Fibroblast of lung (primary cell): ENCODE results near the gene CYB5A.

ENCODE experiments used
- CTCF ChIP-seq, 2 donors: IDR thresholded peaks in 1 of 2; conservative IDR thresholded peaks in 1 of 2; 1 replicate in 1 of 2; 2 replicates in 1 of 2; pipeline ENCODE4 v1.5.1; 2011 to 2012; ENCODE audit warnings: low read length in 2 of 2, control low read depth in 1 of 2, inconsistent platforms in 1 of 2, low read depth in 1 of 2, mild to moderate bottlenecking in 1 of 2
- EZH2 ChIP-seq: IDR thresholded peaks from 2 replicates; pipeline ENCODE4 v1.5.1; 2012; ENCODE audit warnings: low read length, control low read depth, mild to moderate bottlenecking; ENCODE audit errors: missing control alignments

GRCh38 chr18:74271635-74272034 lies 20.1 kb downstream of the CYB5A start:
- TF ChIP-seq EZH2: no peak
- no peak for TF ChIP-seq CTCF (conservative IDR thresholded peaks at IDR 0.05 in 1 of 2, IDR thresholded peaks at IDR 0.05 in 1 of 2; ENCODE audit: low read depth in 1 of 2, low read length in 2 of 2)
